Thyroid gland (tissue), 4 donors: ENCODE results near the gene PDZRN3. TPM values are rescaled to one million over a fixed set of nuclear protein-coding genes. Genes with fewer than 3 reads are reported as not detected.

Source experiments
- DNase-seq, 2 donors: peaks; one replicate each; pipeline ENCODE4 v3.0.0-alpha.2; 2019
- H3K27ac ChIP-seq, 3 donors: fragments of 200-600 bp; sonication (generic); 1 replicate in 2 of 3; 2 replicates in 1 of 3; pipeline ENCODE4 v1.5.1; 2016 to 2019; ENCODE audit warnings: mild to moderate bottlenecking in 1 of 3, moderate library complexity in 1 of 3
- H3K27me3 ChIP-seq: fragments of 200-600 bp; sonication (generic); one replicate; pipeline ENCODE4 v1.5.1; 2019
- H3K36me3 ChIP-seq, 2 donors: fragments of 200-600 bp; sonication (generic); one replicate each; pipeline ENCODE4 v1.5.1; 2016 to 2019
- H3K4me1 ChIP-seq, 2 donors: fragments of 200-600 bp; sonication (generic); one replicate each; pipeline ENCODE4 v1.5.1; 2017 to 2019
- H3K4me3 ChIP-seq, 3 donors: fragments of 200-600 bp; sonication (generic); replicated peaks in 1 of 3; 1 replicate in 2 of 3; 2 replicates in 1 of 3; pipeline ENCODE4 v1.5.1; 2016; ENCODE audit warnings: mild to moderate bottlenecking in 1 of 3
- H3K9me3 ChIP-seq: fragments of 200-600 bp; sonication (generic); one replicate; pipeline ENCODE4 v1.5.1; 2017
- CTCF ChIP-seq, 6 experiments: fragments of 200-600 bp in 3 of 6; fragments of 450-650 bp in 3 of 6; sonication (generic) in 3 of 6; IDR thresholded peaks; one replicate each; pipeline ENCODE4 v1.5.1; 2016 to 2019; ENCODE audit warnings: antibody characterized with exemption in 6 of 6, mild to moderate bottlenecking in 2 of 6, inconsistent platforms in 1 of 6, moderate library complexity in 1 of 6
- POLR2A ChIP-seq, 2 donors: fragments of 450-650 bp; IDR thresholded peaks; one replicate each; pipeline ENCODE4 v1.6.1; 2017; ENCODE audit warnings: antibody characterized with exemption in 2 of 2, mild to moderate bottlenecking in 2 of 2, moderate library complexity in 1 of 2
- WGBS, 2 donors: methylation state at CpG; one replicate each; pipeline ENCODE4 v1.1.5; 2017; 5-methylcytosine and 5-hydroxymethylcytosine counted together
- intact Hi-C: fragments of 100-400 bp; cut with DNase I; formaldehyde crosslinking; loops from one replicate; pipeline ENCODE4 v1.15.1; 2023
- total RNA-seq, 4 donors: library from RNA; depleted of rRNA; stranded (reverse); fragments of >200 nt; gene quantifications; one replicate each; pipeline ENCODE4 v1.2.3, GENCODE V29; 2016

PDZRN3 gene
- total RNA-seq, 4 donors from 2014 or later = 4.4 to 8.3 (median 6.0) TPM

DNA sequence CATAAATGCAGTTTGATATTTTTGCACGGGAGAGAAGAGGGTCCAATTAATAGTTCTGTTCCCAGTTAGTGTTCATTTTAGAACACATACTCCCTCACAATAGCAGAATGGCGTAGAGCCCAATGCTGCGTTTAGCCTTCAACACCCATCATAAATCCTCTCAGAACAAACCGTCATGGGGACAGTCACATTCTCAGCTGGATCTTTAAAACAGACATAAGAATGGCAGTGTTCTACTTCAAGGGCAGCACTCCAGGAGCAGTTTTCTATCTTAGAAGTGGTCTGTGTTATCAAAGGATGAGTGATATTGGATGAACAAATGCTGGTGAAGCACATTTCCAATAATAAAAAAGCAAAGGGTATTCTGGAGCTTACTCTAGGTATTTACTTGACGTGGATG lies 230.5 kb downstream of the PDZRN3 start:
- 82 to 85% methylated on average over 5 of the region's 5 CpGs for WGBS, 2 donors
- no peaks in the 10 kb centered on the region for H3K4me1 ChIP-seq
- H3K27ac ChIP-seq = no peak overlapping the region
- H3K36me3 ChIP-seq = no peaks in the 10 kb centered on the region
- H3K4me3 ChIP-seq = no peak overlapping the region
- intact Hi-C loops = no loop called here
- no peak for DNase-seq
- H3K27me3 ChIP-seq = no peaks in the 10 kb centered on the region
- TF ChIP-seq POLR2A (IDR thresholded peaks at IDR 0.05) (no peak), CTCF (IDR thresholded peaks at IDR 0.05) (no peak)
- H3K9me3 ChIP-seq = no peaks in the 10 kb centered on the region

GRCh38 chr3:73393005-73393404 lies 231.7 kb downstream of the PDZRN3 start:
- Histone ChIP-seq H3K4me3 (no peak overlapping the region), H3K4me1 (no peaks in the 10 kb centered on the region), H3K9me3 (no peaks in the 10 kb centered on the region), H3K27me3 (no peaks in the 10 kb centered on the region), H3K36me3 (no peaks in the 10 kb centered on the region), H3K27ac (no peak overlapping the region)
- TF ChIP-seq POLR2A (IDR thresholded peaks at IDR 0.05) (no peak), CTCF (IDR thresholded peaks at IDR 0.05) (no peak)
- intact Hi-C loops = no loop called here
- 94 to 97% methylated on average over 9 of the region's 9 CpGs for WGBS, 2 donors
- no peak for DNase-seq

DNA sequence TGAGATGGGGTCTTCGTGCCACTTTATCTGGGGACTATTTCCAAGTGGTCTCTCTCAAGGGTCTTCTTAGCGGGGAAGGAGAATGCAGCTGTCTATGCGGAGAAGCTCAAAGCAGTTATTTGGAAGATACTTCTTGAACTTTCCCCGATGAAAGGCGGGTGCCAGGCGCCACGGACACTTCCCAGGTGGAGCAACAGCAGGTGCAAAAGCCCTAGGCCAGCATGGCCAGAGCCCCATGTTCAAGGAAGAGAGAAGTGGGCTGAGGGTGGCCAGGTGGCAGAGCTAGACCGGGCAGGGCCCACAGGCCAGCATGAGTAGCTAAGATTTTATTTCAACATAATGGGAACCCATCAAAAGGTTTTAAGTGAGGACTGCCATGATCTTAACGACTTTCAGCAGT lies 232.8 kb downstream of the PDZRN3 start:
- H3K4me1 ChIP-seq = no peaks in the 10 kb centered on the region
- H3K27me3 ChIP-seq = no peaks in the 10 kb centered on the region
- H3K36me3 ChIP-seq = no peaks in the 10 kb centered on the region
- no peak for TF ChIP-seq POLR2A (IDR thresholded peaks at IDR 0.05)
- TF ChIP-seq CTCF (IDR thresholded peaks at IDR 0.05) = no peak
- DNase-seq = no peak
- H3K27ac ChIP-seq = no peak overlapping the region
- intact Hi-C loops = no loop called here
- H3K4me3 ChIP-seq = no peak overlapping the region
- H3K9me3 ChIP-seq = no peaks in the 10 kb centered on the region
- WGBS, 2 donors = 89 to 95% methylated on average over 9 of the region's 9 CpGs

- WGBS, 2 donors = 93 to 96% methylated on average over 1 of the region's 1 CpG
- intact Hi-C loops = no loop called here
- no peaks in the 10 kb centered on the region for H3K36me3 ChIP-seq
These were observed 234.8 kb downstream of the PDZRN3 start for GRCh38 chr3:73389928-73390327.

More at GRCh38 chr3:73389928-73390327, 234.8 kb downstream of the PDZRN3 start:
- TF ChIP-seq CTCF (IDR thresholded peaks at IDR 0.05) (no peak), POLR2A (IDR thresholded peaks at IDR 0.05) (no peak)
- Histone ChIP-seq H3K27ac (no peak overlapping the region), H3K9me3 (no peaks in the 10 kb centered on the region), H3K27me3 (no peaks in the 10 kb centered on the region), H3K4me3 (no peak overlapping the region), H3K4me1 (no peaks in the 10 kb centered on the region)
- DNase-seq = no peak
